ENCODE measurements around the gene ATXN7. TPM values are rescaled to one million over a fixed set of nuclear protein-coding genes. Genes with fewer than 3 reads are reported as not detected.

ATXN7 gene
- polyA plus RNA-seq, 3 donors = 2.7 to 29.5 (median 3.2) TPM

GRCh38 chr3:63937661-63938651 lies 74.3 kb downstream of the ATXN7 start:
- Histone ChIP-seq H3K27ac (ENCODE audit: low read depth in 1 of 2, low read length in 2 of 2) (peak overlapping the region in 1 of 2 donors; percentile 67), H3K4me3 (replicated peaks in 1 of 3; ENCODE audit: low read depth in 2 of 3, low read length in 3 of 3) (peak overlapping the region in 1 of 3 experiments; percentile 8), H3K4me2 (replicated peaks; ENCODE audit: extremely low read depth, low read length, poor library complexity, severe bottlenecking) (peak overlapping the region; percentile 24), H3K9ac (ENCODE audit: insufficient read depth, low read length, poor library complexity, severe bottlenecking) (no peak overlapping the region), H3K9me3 (replicated peaks in 1 of 2; ENCODE audit: control insufficient read depth in 1 of 2, insufficient read depth in 1 of 2, low read length in 2 of 2) (no peaks in the 10 kb centered on the region), H3K36me3 (replicated peaks in 1 of 2; ENCODE audit: control insufficient read depth in 1 of 2, insufficient read depth in 2 of 2, low read length in 2 of 2) (peaks cover 0 to 7% of the 10 kb centered on the region in 2 donors), H3K27me3 (ENCODE audit: control insufficient read depth in 2 of 2, insufficient read depth in 2 of 2, low read length in 2 of 2) (no peaks in the 10 kb centered on the region), H4K20me1 (ENCODE audit: insufficient read depth, low read length) (peaks cover 62% of the 10 kb centered on the region), H2AFZ (ENCODE audit: insufficient read depth, low read depth, low read length, poor library complexity, severe bottlenecking) (no peak overlapping the region), H3K4me1 (ENCODE audit: control insufficient read depth in 1 of 2, insufficient read depth in 2 of 2, low read length in 2 of 2) (peaks cover 68 to 74% of the 10 kb centered on the region in 2 donors), H3K79me2 (ENCODE audit: insufficient read depth, low read length) (peaks cover 79% of the 10 kb centered on the region)
- H3K9me3 Mint-ChIP-seq = no peaks in the 10 kb centered on the region
- H3K4me1 Mint-ChIP-seq = peaks cover 72% of the 10 kb centered on the region
- peak overlapping the region; percentile 59 to 89 (median 83) for H3K27ac Mint-ChIP-seq
- WGBS (ENCODE audit: insufficient coverage) = 50% methylated on average over 3 of the region's 6 CpGs
- intact Hi-C loops (cut with micrococcal nuclease) = no loop called here
- TF ChIP-seq CTCF (IDR thresholded peaks at IDR 0.05) = no peak
- H3K27me3 Mint-ChIP-seq (ENCODE audit: low read depth in 3 of 3) = no peaks in the 10 kb centered on the region
- H3K36me3 Mint-ChIP-seq = peaks cover 9 to 19% of the 10 kb centered on the region in 2 donors
- peak; percentile 77 to 88 (median 88) for DNase-seq
- H3K4me3 Mint-ChIP-seq = peak overlapping the region in 1 of 2 donors; percentile 57

GRCh38 chr3:63940389-63940757 lies 76.7 kb downstream of the ATXN7 start:
- Histone ChIP-seq H3K27me3 (ENCODE audit: control insufficient read depth in 2 of 2, insufficient read depth in 2 of 2, low read length in 2 of 2) (no peaks in the 10 kb centered on the region), H3K36me3 (replicated peaks in 1 of 2; ENCODE audit: control insufficient read depth in 1 of 2, insufficient read depth in 2 of 2, low read length in 2 of 2) (peaks cover 0 to 23% of the 10 kb centered on the region in 2 donors), H3K9me3 (replicated peaks in 1 of 2; ENCODE audit: control insufficient read depth in 1 of 2, insufficient read depth in 1 of 2, low read length in 2 of 2) (no peaks in the 10 kb centered on the region), H3K4me1 (ENCODE audit: control insufficient read depth in 1 of 2, insufficient read depth in 2 of 2, low read length in 2 of 2) (peaks cover 44 to 50% of the 10 kb centered on the region in 2 donors), H3K79me2 (ENCODE audit: insufficient read depth, low read length) (peaks cover 97% of the 10 kb centered on the region), H3K4me3 (replicated peaks in 1 of 3; ENCODE audit: low read depth in 2 of 3, low read length in 3 of 3) (no peak overlapping the region), H2AFZ (ENCODE audit: insufficient read depth, low read depth, low read length, poor library complexity, severe bottlenecking) (no peak overlapping the region), H3K4me2 (replicated peaks; ENCODE audit: extremely low read depth, low read length, poor library complexity, severe bottlenecking) (no peak overlapping the region), H3K9ac (ENCODE audit: insufficient read depth, low read length, poor library complexity, severe bottlenecking) (no peak overlapping the region), H3K27ac (ENCODE audit: low read depth in 1 of 2, low read length in 2 of 2) (no peak overlapping the region), H4K20me1 (ENCODE audit: insufficient read depth, low read length) (peaks cover 77% of the 10 kb centered on the region)
- WGBS (ENCODE audit: insufficient coverage) = no CpG with 5 or more reads among the region's 4 CpGs
- peaks cover 20 to 35% of the 10 kb centered on the region in 2 donors for H3K36me3 Mint-ChIP-seq
- H3K9me3 Mint-ChIP-seq = no peaks in the 10 kb centered on the region
- H3K4me1 Mint-ChIP-seq = peaks cover 54% of the 10 kb centered on the region
- H3K27me3 Mint-ChIP-seq (ENCODE audit: low read depth in 3 of 3) = no peaks in the 10 kb centered on the region
- peak overlapping the region in 1 of 7 donors; percentile 37 for H3K27ac Mint-ChIP-seq
- no peak overlapping the region for H3K4me3 Mint-ChIP-seq
- intact Hi-C loops (cut with micrococcal nuclease) = no loop called here
- TF ChIP-seq CTCF (IDR thresholded peaks at IDR 0.05) = no peak
- no peak for DNase-seq
